ENCODE results near the gene AUNIP. TPM values are rescaled to one million over a fixed set of nuclear protein-coding genes. Genes with fewer than 3 reads are reported as not detected.
"Not testable (repeated sequence)": the region's sequence is repeated elsewhere in the genome, so short reads cannot be mapped to it uniquely, and the experiment has no call there.

AUNIP gene
- total RNA-seq, 6 donors from 2014 or later, result 0.43 to 1.1 (median 0.74) TPM; not detected in 3

DNA sequence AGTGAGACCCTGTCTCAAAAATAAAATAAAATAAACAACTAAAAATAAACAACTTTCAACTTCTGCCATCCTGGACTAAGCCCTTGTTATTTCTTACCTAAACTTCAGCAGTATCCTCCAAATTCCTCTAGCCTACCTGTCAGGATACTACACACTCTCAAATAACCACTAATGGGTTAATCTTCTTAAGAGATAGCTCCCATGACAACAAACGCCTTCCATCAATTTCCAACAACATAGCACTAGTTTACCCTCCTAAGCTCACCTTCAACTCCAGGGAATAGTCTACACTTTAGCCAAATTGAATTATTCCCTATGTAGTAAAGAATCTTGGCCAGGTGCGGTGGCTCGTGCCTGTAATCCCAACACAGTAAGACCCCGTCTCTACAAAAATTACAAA lies 11.3 kb downstream of the AUNIP start:
- ATAC-seq (ENCODE audit: low FRiP score in 2 of 2) (no peak), DNase-seq (no peak)
- no peaks in the 10 kb centered on the region for H3K9me3 ChIP-seq
- H3K4me3 ChIP-seq, result no peak overlapping the region
- no peaks in the 10 kb centered on the region for H3K36me3 ChIP-seq
- WGBS, 2 donors, result 78 to 83% methylated on average over 4 of the region's 4 CpGs
- H3K27ac ChIP-seq, result no peak overlapping the region
- no peak for TF ChIP-seq EP300 (IDR thresholded peaks at IDR 0.05)
- TF ChIP-seq POLR2AphosphoS5 (IDR thresholded peaks at IDR 0.05), result no peak
- TF ChIP-seq, protein P1, sequence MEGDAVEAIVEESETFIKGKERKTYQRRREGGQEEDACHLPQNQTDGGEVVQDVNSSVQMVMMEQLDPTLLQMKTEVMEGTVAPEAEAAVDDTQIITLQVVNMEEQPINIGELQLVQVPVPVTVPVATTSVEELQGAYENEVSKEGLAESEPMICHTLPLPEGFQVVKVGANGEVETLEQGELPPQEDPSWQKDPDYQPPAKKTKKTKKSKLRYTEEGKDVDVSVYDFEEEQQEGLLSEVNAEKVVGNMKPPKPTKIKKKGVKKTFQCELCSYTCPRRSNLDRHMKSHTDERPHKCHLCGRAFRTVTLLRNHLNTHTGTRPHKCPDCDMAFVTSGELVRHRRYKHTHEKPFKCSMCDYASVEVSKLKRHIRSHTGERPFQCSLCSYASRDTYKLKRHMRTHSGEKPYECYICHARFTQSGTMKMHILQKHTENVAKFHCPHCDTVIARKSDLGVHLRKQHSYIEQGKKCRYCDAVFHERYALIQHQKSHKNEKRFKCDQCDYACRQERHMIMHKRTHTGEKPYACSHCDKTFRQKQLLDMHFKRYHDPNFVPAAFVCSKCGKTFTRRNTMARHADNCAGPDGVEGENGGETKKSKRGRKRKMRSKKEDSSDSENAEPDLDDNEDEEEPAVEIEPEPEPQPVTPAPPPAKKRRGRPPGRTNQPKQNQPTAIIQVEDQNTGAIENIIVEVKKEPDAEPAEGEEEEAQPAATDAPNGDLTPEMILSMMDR (IDR thresholded peaks at IDR 0.05), result no peak
- no peak for TF ChIP-seq POLR2A (IDR thresholded peaks at IDR 0.05)
- no peaks in the 10 kb centered on the region for H3K27me3 ChIP-seq
- no peaks in the 10 kb centered on the region for H3K4me1 ChIP-seq

DNA sequence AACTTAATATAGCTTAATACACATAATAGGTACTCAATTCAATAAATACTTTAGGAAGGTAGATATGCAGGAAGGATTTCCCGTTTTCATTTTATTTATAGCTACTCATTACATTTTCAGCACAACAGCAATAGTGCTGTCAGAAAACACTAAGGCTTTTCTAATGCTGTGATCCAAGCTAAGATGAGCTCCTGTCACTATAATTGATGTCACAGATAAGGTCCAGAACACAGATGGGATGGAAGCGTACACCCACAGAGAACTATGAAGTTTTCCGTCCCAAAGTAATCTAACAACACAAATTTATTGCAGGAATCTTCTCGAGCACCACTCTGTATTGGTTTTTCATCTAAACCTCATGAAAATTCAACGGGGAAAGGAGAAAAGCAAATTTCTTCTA lies 13.6 kb downstream of the AUNIP start:
- 79 to 87% methylated on average over 5 of the region's 5 CpGs for WGBS, 2 donors
- ATAC-seq (ENCODE audit: low FRiP score in 2 of 2), result no peak

DNA sequence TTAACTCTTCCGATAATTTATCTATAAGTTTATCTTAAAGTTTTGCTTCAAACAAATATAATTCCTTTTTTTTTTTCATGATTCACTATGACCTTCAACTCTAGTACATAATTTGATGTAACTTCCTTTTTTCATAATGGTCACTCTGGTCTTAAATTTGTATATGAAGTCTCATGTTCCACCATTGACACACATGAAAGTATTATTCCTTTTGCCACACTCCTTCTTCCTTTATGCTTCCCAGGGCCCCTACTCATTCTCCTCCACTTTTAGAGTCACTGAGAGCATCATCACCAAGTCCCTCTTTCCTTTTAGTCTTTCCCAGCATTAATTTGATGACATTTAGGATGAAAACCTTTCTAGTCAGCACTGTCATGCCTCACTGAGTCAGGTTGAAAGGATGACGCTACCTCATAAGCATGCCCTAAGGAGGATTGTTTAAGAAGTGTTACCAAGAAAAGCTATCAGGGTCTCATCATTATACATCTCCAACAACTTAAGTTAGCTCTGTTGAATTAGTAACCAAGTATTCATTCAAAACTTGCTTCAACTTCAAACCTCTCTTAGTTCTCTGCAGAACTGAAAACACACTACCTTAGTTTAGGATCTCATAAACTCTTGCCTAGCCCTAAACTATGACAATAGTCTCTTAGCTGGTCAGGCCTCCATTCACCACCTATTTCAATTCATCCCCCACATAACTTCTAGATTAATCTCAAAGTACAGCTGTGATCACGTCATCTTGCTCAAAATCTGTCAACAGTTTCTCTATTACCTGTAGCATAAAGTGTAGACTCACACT lies 14.5 kb downstream of the AUNIP start:
- ATAC-seq (ENCODE audit: low FRiP score in 2 of 2) (no peak), DNase-seq (no peak)
- WGBS, 2 donors, result 93 to 95% methylated on average over 3 of the region's 3 CpGs
- no peak overlapping the region for H3K4me3 ChIP-seq
- no peaks in the 10 kb centered on the region for H3K9me3 ChIP-seq
- H3K27ac ChIP-seq, result no peak overlapping the region
- no peaks in the 10 kb centered on the region for H3K27me3 ChIP-seq
- H3K4me1 ChIP-seq, result no peaks in the 10 kb centered on the region
- H3K36me3 ChIP-seq, result no peaks in the 10 kb centered on the region
- TF ChIP-seq POLR2AphosphoS5 (IDR thresholded peaks at IDR 0.05), result no peak
- TF ChIP-seq, protein P1 (IDR thresholded peaks at IDR 0.05), result no peak
- TF ChIP-seq EP300 (IDR thresholded peaks at IDR 0.05), result no peak
- TF ChIP-seq POLR2A (IDR thresholded peaks at IDR 0.05), result no peak

More for the DNA sequence above, 13.6 kb downstream of the AUNIP start:
- no peak overlapping the region for H3K4me3 ChIP-seq
- TF ChIP-seq, protein P1 (IDR thresholded peaks at IDR 0.05), result no peak
- TF ChIP-seq POLR2AphosphoS5 (IDR thresholded peaks at IDR 0.05) (no peak), POLR2A (IDR thresholded peaks at IDR 0.05) (no peak), EP300 (IDR thresholded peaks at IDR 0.05) (no peak)
- H3K36me3 ChIP-seq, result no peaks in the 10 kb centered on the region
- H3K9me3 ChIP-seq, result no peaks in the 10 kb centered on the region
- no peaks in the 10 kb centered on the region for H3K27me3 ChIP-seq
- no peak for DNase-seq
- no peaks in the 10 kb centered on the region for H3K4me1 ChIP-seq
- H3K27ac ChIP-seq, result no peak overlapping the region

DNA sequence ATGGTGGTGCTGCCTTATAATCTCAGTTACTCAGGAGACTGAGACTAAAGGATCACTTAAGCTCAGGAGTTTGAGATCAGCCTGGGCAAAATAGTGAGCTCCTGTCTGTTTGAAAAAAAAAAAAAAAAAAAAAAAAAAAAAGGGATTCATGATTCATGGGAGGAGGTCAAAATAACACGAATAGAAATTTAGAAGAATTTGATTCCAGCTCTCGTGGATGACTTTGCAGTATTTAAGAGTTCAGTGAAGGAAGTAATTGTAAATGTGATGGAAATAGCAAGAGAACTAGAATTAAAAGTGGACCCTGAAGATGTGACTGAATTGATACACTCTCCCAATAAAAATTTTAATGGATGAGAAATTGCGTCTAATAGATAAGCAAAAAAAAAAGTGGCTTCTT lies 15.8 kb downstream of the AUNIP start:
- no peak for TF ChIP-seq POLR2A (IDR thresholded peaks at IDR 0.05)
- TF ChIP-seq POLR2AphosphoS5 (IDR thresholded peaks at IDR 0.05), result no peak
- TF ChIP-seq, protein P1 (IDR thresholded peaks at IDR 0.05), result no peak
- no peak for TF ChIP-seq EP300 (IDR thresholded peaks at IDR 0.05)
- no peaks in the 10 kb centered on the region for H3K9me3 ChIP-seq
- H3K36me3 ChIP-seq, result no peaks in the 10 kb centered on the region
- no peak for ATAC-seq (ENCODE audit: low FRiP score in 2 of 2)
- no peak for DNase-seq
- H3K4me3 ChIP-seq, result no peak overlapping the region
- WGBS, 2 donors, result 85 to 87% methylated on average over 3 of the region's 3 CpGs
- no peaks in the 10 kb centered on the region for H3K27me3 ChIP-seq
- H3K4me1 ChIP-seq, result no peaks in the 10 kb centered on the region
- H3K27ac ChIP-seq, result no peak overlapping the region

DNA sequence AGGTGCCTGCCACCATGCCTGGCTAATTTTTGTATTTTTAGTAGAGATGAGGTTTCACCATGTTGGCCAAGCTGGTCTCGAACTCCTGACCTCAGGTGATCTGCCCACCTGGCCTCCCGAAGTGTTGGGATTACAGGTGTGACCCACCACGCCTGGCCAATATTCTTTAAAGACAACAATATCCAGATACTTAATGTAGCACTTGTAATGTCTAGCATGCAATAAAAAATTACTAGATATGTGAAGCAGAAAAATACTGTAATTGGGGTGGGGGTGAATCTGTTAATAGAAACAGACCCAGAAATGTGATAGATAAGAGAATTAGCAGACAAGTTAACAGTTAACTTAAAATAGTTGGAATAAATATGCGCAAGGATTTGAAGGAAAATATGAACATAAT lies 19.4 kb downstream of the AUNIP start:
- not testable (repeated sequence) for DNase-seq; H3K36me3 ChIP-seq; ATAC-seq (ENCODE audit: low FRiP score in 2 of 2); H3K27me3 ChIP-seq; H3K27ac ChIP-seq; H3K4me3 ChIP-seq; H3K9me3 ChIP-seq; H3K4me1 ChIP-seq
- WGBS, 2 donors, result 89 to 96% methylated on average over 4 of the region's 4 CpGs

Data from upper lobe of left lung (tissue), 6 donors.